ENCODE data around the gene PCYT1A. TPM values are rescaled to one million over a fixed set of nuclear protein-coding genes. Genes with fewer than 3 reads are reported as not detected.

PCYT1A gene
- total RNA-seq, 1 donor from 2014 or later: 30.2 TPM

GRCh38 chr3:196225086-196225485, 62.4 kb downstream of the PCYT1A start:
- Mint-ChIP-seq H3K27me3 (ENCODE audit: low read depth) (no peaks in the 10 kb centered on the region), H3K4me3 (no peak overlapping the region), H3K4me1 (peaks cover under 1% of the 10 kb centered on the region), H3K9me3 (no peaks in the 10 kb centered on the region), H3K36me3 (ENCODE audit: low read depth) (no peaks in the 10 kb centered on the region), H3K27ac (ENCODE audit: unreplicated experiment) (no peak overlapping the region)
- no peak for DNase-seq (ENCODE audit: low read depth, low spot score)
- TF ChIP-seq, protein P1, sequence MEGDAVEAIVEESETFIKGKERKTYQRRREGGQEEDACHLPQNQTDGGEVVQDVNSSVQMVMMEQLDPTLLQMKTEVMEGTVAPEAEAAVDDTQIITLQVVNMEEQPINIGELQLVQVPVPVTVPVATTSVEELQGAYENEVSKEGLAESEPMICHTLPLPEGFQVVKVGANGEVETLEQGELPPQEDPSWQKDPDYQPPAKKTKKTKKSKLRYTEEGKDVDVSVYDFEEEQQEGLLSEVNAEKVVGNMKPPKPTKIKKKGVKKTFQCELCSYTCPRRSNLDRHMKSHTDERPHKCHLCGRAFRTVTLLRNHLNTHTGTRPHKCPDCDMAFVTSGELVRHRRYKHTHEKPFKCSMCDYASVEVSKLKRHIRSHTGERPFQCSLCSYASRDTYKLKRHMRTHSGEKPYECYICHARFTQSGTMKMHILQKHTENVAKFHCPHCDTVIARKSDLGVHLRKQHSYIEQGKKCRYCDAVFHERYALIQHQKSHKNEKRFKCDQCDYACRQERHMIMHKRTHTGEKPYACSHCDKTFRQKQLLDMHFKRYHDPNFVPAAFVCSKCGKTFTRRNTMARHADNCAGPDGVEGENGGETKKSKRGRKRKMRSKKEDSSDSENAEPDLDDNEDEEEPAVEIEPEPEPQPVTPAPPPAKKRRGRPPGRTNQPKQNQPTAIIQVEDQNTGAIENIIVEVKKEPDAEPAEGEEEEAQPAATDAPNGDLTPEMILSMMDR (conservative IDR thresholded peaks at IDR 0.05): no peak

GRCh38 chr3:196222876-196223595, 64.5 kb downstream of the PCYT1A start:
- H3K27ac Mint-ChIP-seq (ENCODE audit: unreplicated experiment): no peak overlapping the region
- no peaks in the 10 kb centered on the region for H3K36me3 Mint-ChIP-seq (ENCODE audit: low read depth)
- no peak overlapping the region for H3K4me3 Mint-ChIP-seq
- H3K9me3 Mint-ChIP-seq: no peaks in the 10 kb centered on the region
- H3K27me3 Mint-ChIP-seq (ENCODE audit: low read depth): no peaks in the 10 kb centered on the region
- TF ChIP-seq, protein P1 (conservative IDR thresholded peaks at IDR 0.05): no peak
- peaks cover 13% of the 10 kb centered on the region for H3K4me1 Mint-ChIP-seq
- DNase-seq (ENCODE audit: low read depth, low spot score): no peak

DNA sequence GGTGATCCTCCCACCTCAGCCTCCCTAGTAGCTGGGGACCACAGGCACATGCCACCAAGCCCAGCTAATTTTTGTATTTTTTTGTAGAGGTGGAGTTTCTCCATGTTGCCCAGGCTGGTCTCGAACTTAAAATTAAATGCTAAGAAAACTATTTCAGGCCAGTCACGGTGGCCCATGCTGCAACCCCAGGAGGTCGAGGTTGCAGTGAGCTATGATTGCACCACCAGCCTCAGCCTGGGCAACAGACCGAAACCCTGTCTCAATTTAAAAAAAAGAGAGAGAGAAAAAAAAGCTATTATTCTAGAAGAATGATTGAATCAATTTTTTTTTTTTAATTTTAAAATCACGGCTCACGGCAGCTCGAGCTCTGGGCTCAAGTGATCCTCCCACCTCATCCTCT, 66.5 kb downstream of the PCYT1A start:
- no peaks in the 10 kb centered on the region for H3K9me3 Mint-ChIP-seq
- peaks cover 13% of the 10 kb centered on the region for H3K4me1 Mint-ChIP-seq
- no peak overlapping the region for H3K27ac Mint-ChIP-seq (ENCODE audit: unreplicated experiment)
- no peaks in the 10 kb centered on the region for H3K27me3 Mint-ChIP-seq (ENCODE audit: low read depth)
- TF ChIP-seq, protein P1 (conservative IDR thresholded peaks at IDR 0.05): no peak
- DNase-seq (ENCODE audit: low read depth, low spot score): no peak
- no peaks in the 10 kb centered on the region for H3K36me3 Mint-ChIP-seq (ENCODE audit: low read depth)
- no peak overlapping the region for H3K4me3 Mint-ChIP-seq

DNA sequence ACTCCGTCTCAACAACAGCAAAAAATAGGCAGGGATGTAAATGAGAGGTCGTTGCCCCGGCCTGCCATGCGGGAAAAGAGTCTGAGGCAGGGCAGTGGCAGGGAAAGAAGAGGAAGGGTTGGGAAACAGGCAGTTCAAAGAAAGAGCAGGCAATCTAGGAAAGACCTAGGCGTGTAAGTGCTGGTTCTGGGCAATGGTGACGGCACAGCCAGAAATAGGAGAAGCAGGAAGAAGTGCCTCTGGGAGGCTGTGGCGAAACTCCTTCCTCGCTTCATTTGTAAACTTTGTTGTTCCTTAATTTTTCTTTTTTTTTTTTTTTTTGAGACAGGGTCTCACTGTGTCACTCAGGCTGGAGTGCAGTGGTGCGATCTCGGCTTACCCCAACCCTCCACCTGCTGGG, 66.9 kb downstream of the PCYT1A start:
- TF ChIP-seq, protein P1 (conservative IDR thresholded peaks at IDR 0.05): no peak
- no peak for DNase-seq (ENCODE audit: low read depth, low spot score)
- Mint-ChIP-seq H3K27me3 (ENCODE audit: low read depth) (no peaks in the 10 kb centered on the region), H3K27ac (ENCODE audit: unreplicated experiment) (no peak overlapping the region), H3K9me3 (no peaks in the 10 kb centered on the region), H3K4me1 (peaks cover 17% of the 10 kb centered on the region), H3K36me3 (ENCODE audit: low read depth) (no peaks in the 10 kb centered on the region), H3K4me3 (no peak overlapping the region)

DNA sequence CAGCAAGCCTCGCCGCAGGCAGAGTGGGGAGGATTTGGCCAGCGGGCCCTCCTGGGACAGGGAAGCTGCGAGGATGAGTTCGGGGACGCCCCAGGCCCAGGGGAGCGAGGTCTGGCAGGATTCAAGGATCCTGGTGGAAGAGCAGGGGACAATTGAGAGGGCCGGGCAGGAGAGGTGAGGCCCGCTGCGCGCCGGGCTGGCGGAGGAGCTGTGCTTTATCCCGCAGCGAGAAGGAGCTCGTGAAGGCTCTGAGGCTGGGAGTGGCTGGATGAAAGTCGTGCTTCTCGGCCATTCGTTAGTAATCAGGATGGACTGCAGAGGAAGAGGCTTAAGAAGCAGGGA, 67.6 kb downstream of the PCYT1A start:
- Mint-ChIP-seq H3K27ac (ENCODE audit: unreplicated experiment) (no peak overlapping the region), H3K4me1 (peaks cover 24% of the 10 kb centered on the region), H3K4me3 (no peak overlapping the region), H3K27me3 (ENCODE audit: low read depth) (no peaks in the 10 kb centered on the region), H3K9me3 (no peaks in the 10 kb centered on the region), H3K36me3 (ENCODE audit: low read depth) (no peaks in the 10 kb centered on the region)
- TF ChIP-seq, protein P1 (conservative IDR thresholded peaks at IDR 0.05): no peak
- DNase-seq (ENCODE audit: low read depth, low spot score): no peak

All from neural crest cell (in vitro differentiated cells).